Activated CD8-positive, alpha-beta memory T cell treated with anti-CD3 and anti-CD28 coated beads, Interleukin-2, amount 50 U/mL, for 1 hour (primary cell): ENCODE measurements around the gene RDH13.
"Not testable (repeated sequence)": the region's sequence is repeated elsewhere in the genome, so short reads cannot be mapped to it uniquely, and the experiment has no call there.

Source experiments
- DNase-seq: peaks from one replicate; pipeline ENCODE4 v3.0.0-alpha.2; 2020; ENCODE audit errors: extremely low read depth

Gene RDH13, protein sequence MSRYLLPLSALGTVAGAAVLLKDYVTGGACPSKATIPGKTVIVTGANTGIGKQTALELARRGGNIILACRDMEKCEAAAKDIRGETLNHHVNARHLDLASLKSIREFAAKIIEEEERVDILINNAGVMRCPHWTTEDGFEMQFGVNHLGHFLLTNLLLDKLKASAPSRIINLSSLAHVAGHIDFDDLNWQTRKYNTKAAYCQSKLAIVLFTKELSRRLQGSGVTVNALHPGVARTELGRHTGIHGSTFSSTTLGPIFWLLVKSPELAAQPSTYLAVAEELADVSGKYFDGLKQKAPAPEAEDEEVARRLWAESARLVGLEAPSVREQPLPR

GRCh38 chr19:55062735-55063491, at the start of gene RDH13:
TSS of gene RDH13 (minus strand) at chr19:55063148. CDS start at chr19:55063032, 116 bp downstream.
- peak; percentile 90 for DNase-seq

DNA sequence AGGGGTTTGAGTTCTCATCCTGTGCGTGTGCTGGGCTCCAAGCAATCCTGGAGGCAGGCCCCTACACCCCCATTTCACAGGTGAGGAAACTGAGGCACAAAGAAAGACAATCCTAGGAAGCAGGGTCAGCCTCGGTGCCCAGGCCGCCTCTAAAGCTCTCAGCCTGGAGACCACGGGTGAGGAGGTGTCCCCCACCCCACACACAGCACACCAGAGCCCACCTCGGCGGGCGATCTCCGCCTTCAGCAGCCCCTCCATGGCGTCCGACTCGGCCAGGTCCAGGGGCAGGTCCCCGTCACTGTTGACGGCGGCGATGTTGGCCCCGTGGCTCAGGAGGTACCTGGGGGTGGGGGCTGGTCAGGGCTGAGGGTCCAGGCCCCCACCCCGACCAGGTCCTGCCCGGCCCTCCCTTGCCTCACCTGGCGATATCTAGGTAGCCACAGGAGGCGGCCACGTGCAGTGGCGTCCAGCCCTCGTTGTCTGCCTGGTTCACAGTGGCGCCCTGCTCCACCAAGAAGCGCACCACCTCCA, 49.4 kb upstream of the RDH13 start:
- no peak for DNase-seq

GRCh38 chr19:55111238-55111831, 48.4 kb upstream of the RDH13 start:
- no peak for DNase-seq

- DNase-seq, result no peak
Measured at GRCh38 chr19:55109527-55110291, 46.8 kb upstream of the RDH13 start.

GRCh38 chr19:55107252-55107651, 44.3 kb upstream of the RDH13 start:
- not testable (repeated sequence) for DNase-seq

GRCh38 chr19:55106591-55106990, 43.6 kb upstream of the RDH13 start:
- DNase-seq, result no peak

GRCh38 chr19:55105237-55105636, 42.3 kb upstream of the RDH13 start:
- no peak for DNase-seq

DNA sequence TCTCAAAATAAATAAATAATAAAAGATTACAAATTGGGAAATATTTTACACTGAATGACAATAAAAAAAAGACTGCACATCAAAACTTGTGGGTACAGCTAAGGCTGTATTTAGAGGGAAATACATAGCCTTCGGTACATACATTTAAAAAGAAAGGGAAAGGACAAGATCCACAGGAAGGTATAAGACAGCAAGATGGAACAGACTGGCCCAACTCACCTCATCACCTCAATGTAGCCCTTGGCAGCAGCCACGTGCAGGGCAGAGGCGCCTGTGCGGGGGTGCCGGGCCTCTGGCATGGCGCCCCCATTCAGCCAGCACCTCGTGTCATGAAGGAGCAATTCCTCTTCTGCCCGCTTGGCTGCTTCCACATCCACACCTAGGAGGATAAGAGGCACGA, 40.2 kb upstream of the RDH13 start:
- no peak for DNase-seq

DNA sequence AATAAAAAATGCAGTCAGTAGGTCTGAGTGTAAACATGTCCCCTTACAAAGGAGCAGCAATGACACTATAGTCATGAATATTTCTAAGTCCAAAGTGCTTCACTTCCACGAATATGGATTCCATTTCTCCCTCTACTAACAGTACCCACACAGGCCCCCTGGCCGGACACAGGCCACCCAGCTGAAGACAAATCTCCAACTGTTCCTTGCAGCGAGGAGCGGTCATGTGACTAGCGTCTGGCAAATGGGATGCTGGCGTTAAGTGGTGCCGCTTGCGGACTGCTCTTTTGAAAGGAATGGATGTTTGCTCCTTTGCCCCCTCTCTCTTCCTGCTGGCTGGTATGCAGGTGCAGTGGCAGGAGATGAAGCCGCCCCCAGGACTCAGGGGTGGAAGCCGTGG, 38.3 kb upstream of the RDH13 start:
- no peak for DNase-seq

GRCh38 chr19:55099557-55100506, 36.9 kb upstream of the RDH13 start:
- no peak for DNase-seq

DNA sequence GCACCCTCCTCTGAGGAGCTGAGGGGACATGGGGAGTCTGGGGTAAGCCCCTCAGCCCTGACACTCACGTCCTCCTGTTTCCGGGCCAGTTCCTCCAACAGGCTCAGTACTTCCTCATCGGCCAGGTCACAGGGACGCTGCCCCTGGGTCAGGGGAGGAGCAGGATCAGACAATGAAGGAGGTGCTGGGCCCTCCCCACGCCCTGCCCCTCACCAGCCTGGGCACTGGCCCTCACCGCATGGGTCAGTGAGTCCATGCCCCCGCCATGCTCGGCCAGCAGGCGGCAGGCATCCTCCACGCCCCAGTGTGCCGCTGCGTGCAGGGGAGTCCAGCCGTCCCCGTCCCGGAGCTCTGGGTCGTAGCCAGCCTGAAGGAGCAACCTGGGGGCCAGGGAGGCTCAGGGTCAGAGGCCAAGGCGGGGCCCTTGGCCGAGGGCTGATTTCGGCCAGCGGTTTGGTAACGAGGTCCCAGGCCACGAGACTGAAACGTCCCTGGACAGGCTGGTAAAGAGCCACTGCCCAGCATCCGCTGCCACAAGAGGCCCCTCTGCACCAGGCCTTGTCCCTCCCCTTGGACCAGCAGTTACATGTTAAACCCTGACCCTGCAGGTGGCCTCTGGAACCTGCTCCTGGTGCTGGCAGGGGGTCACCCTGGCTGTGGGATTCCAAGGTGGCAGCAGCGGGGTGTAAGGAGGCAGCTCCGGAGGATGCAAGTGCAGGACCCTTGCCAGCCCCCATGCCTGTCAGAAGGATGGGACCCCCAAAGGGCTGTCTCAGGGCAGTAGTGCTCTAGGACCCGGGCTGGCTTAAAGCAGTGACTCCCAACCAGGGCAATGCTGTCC, 36.0 kb upstream of the RDH13 start:
- DNase-seq, result no peak

DNA sequence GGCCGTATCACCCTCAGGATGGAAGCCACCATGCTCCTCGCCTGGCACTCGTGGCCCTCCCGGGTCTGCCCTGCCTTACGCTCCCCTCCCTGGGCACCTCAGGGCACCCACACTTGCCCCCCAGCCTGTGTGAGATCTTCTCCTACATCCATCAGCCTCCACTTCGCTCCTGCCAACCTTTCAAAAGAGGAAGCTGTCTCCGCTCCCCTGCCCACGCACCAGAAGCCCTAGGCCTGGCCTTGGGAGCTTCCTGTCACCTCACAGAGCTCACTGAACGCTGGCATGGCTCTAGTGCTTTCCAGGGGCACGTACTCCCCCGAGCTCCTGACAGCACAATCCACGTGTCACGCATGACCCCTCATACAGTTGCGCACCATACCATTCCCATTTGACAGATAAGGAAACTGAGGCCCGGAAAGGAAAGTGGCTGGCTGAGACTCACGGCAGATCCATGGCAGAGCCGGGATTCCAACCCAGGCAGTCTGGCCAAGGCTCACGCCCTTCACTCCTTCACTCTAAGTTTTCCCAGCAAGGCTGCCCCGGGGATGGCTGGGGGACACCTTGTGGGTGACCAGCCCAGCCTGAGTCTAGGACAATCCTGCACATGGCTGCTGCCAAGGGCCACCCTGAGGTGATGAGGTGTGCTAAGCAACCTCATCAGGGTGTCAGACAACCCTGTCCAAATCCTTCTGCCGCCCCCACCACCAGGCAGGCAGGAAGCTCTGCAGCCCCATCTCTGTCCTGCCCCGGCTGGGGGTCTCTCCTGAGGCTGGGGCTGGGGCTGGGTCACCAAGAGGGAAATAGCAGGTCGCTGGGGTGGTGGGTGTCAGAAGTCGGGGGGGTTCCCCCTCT, 35.1 kb upstream of the RDH13 start:
- no peak for DNase-seq

DNA sequence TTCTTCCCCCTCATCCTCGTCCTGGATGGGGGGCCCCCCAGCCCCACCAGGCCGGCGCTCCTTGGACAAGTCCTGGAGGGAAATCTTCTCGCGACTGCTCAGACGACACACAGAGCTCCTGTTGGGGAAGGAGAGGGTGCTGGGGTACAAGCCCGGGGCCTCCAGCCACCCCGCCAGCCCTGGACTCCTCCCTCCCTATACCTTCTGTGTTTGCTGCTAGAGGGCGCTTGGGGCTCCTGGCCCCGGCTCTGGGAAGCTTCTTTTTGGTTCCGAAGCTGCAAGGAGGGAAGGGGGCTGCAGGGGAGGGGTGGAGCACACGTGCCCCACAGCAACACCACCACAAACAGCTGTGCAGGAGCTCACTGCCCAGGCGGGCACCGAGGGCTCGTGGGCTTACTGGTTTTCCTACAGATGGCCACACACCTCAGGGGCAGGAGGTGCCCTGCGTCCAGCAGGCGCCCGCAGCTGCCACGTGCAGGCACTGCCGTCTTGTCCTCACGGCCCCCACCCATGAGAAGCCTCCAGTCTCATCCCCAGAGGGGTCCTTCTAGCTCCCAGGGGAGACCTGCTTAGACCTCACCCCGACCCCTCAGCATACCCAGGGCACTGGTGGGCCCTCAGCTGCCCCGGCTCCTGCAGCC, 33.2 kb upstream of the RDH13 start:
- no peak for DNase-seq

GRCh38 chr19:55095260-55096060, 32.5 kb upstream of the RDH13 start:
- DNase-seq, result no peak

- no peak for DNase-seq
Measured at GRCh38 chr19:55094456-55095259, 31.7 kb upstream of the RDH13 start.
